Transverse colon (tissue), 4 donors: ENCODE data around the gene POU2F1. TPM values are rescaled to one million over a fixed set of nuclear protein-coding genes. Genes with fewer than 3 reads are reported as not detected.

Experiments
- DNase-seq: peaks from one replicate; pipeline ENCODE4 v3.0.0-alpha.2; 2019
- H3K27ac ChIP-seq, 4 donors: fragments of 200-600 bp; sonication (generic); 2 replicates each; pipeline ENCODE4 v1.5.1; 2016 to 2018; ENCODE audit warnings: inconsistent platforms in 4 of 4
- H3K27me3 ChIP-seq: fragments of 200-600 bp; sonication (generic); 2 replicates; pipeline ENCODE4 v1.5.1; 2017; ENCODE audit warnings: inconsistent platforms
- H3K36me3 ChIP-seq, 4 donors: fragments of 200-600 bp; sonication (generic); 2 replicates each; pipeline ENCODE4 v1.5.1; 2017 to 2019; ENCODE audit warnings: inconsistent platforms in 4 of 4
- H3K4me1 ChIP-seq, 4 donors: fragments of 200-600 bp; sonication (generic); 2 replicates each; pipeline ENCODE4 v1.5.1; 2017 to 2020; ENCODE audit warnings: inconsistent platforms in 4 of 4
- H3K4me3 ChIP-seq, 4 donors: fragments of 200-600 bp; sonication (generic); 1 replicate in 1 of 4; 2 replicates in 3 of 4; pipeline versions ENCODE4 v1.5.1 to v1.6.1; 2017 to 2019; ENCODE audit warnings: inconsistent platforms in 4 of 4
- H3K9me3 ChIP-seq, 2 donors: fragments of 200-600 bp; sonication (generic); 2 replicates each; pipeline ENCODE4 v1.5.1; 2017 to 2019; ENCODE audit warnings: inconsistent platforms in 2 of 2
- CTCF ChIP-seq, 5 experiments: fragments of 200-600 bp in 3 of 5; fragments of 450-650 bp in 2 of 5; sonication (generic) in 3 of 5; IDR thresholded peaks; 1 replicate in 2 of 5; 2 replicates in 3 of 5; pipeline ENCODE4 v1.5.1; 2016 to 2017; ENCODE audit warnings: antibody characterized with exemption in 5 of 5, inconsistent platforms in 3 of 5, mild to moderate bottlenecking in 2 of 5, moderate library complexity in 1 of 5
- EP300 ChIP-seq: sonication (generic); formaldehyde crosslinking; IDR thresholded peaks from one replicate; pipeline ENCODE4 v1.6.1; 2017; ENCODE audit warnings: antibody characterized with exemption, low read depth
- POLR2A ChIP-seq: fragments of 450-650 bp; IDR thresholded peaks from one replicate; pipeline ENCODE4 v1.6.1; 2016; ENCODE audit warnings: antibody characterized with exemption, mild to moderate bottlenecking, moderate library complexity
- POLR2AphosphoS5 ChIP-seq, 3 donors: sonication (generic); formaldehyde crosslinking; IDR thresholded peaks; one replicate each; pipeline ENCODE4 v1.6.1; 2016; ENCODE audit warnings: antibody characterized with exemption in 3 of 3
- WGBS, 2 donors: methylation state at CpG; one replicate each; pipeline ENCODE4 v1.1.5; 2018; ENCODE audit warnings: low coverage in 1 of 2; 5-methylcytosine and 5-hydroxymethylcytosine counted together
- in situ Hi-C, 4 donors: fragments of 200-750 bp; cut with MboI; loops; one replicate each; pipeline versions ENCODE4 v1.15.0 to v1.15.1; 2017; ENCODE audit warnings: low sequenced_read_pairs in 3 of 4, low pct_ligation_motif_present in 1 of 4, low pct_unique_long_range_greater_than_20kb in 1 of 4
- intact Hi-C: fragments of 100-400 bp; cut with DNase I; formaldehyde crosslinking; loops from one replicate; pipeline ENCODE4 v1.15.1; 2023; ENCODE audit warnings: low total_unique reads
- total RNA-seq, 4 donors: library from RNA; depleted of rRNA; stranded (reverse); fragments of >200 nt; gene quantifications; one replicate each; pipeline ENCODE4 v1.1.0, GENCODE V29; 2016

The POU2F1 gene
- total RNA-seq, 4 donors from 2014 or later, result 6.6 to 31.8 (median 19.0) TPM

- in situ Hi-C loops (no loop called here), intact Hi-C loops (no loop called here)
- peak; percentile 29 for TF ChIP-seq POLR2A
- no peak for TF ChIP-seq POLR2AphosphoS5 (IDR thresholded peaks at IDR 0.05)
- peaks cover 4 to 14% (median 9%) of the 10 kb centered on the region in 4 donors for H3K4me1 ChIP-seq
- no peaks in the 10 kb centered on the region for H3K27me3 ChIP-seq
- H3K36me3 ChIP-seq, result no peaks in the 10 kb centered on the region
- peak; percentile 77 for DNase-seq
- H3K27ac ChIP-seq, result peak overlapping the region; percentile 79 to 87 (median 82)
- WGBS, 2 donors, result 1% methylated on average over 85 of the region's 85 CpGs; no CpG with 5 or more reads in 1 of the 2 donors
- peak overlapping the region; percentile 63 to 92 (median 82) for H3K4me3 ChIP-seq
- H3K9me3 ChIP-seq, result no peaks in the 10 kb centered on the region
Observed at GRCh38 chr1:167454894-167455785, 234.5 kb downstream of the POU2F1 start.

GRCh38 chr1:167455786-167456446, 235.2 kb downstream of the POU2F1 start:
- Histone ChIP-seq H3K4me1 (peaks cover 4 to 14% (median 9%) of the 10 kb centered on the region in 4 donors), H3K4me3 (peak overlapping the region; percentile 63 to 92 (median 82)), H3K9me3 (no peaks in the 10 kb centered on the region), H3K27me3 (no peaks in the 10 kb centered on the region), H3K27ac (peak overlapping the region; percentile 79 to 87 (median 82)), H3K36me3 (no peaks in the 10 kb centered on the region)
- intact Hi-C loops, result no loop called here
- DNase-seq, result no peak
- TF ChIP-seq POLR2AphosphoS5 (IDR thresholded peaks at IDR 0.05) (no peak), EP300 (no peak), POLR2A (no peak), CTCF (IDR thresholded peaks at IDR 0.05) (no peak)
- WGBS, 2 donors, result 2% methylated on average over 22 of the region's 23 CpGs; no CpG with 5 or more reads in 1 of the 2 donors
- in situ Hi-C loops, result no loop called here

- Histone ChIP-seq H3K27ac (peak overlapping the region in 3 of 4 donors; percentile 79 to 87 (median 81)), H3K4me3 (no peak overlapping the region), H3K27me3 (no peaks in the 10 kb centered on the region), H3K36me3 (no peaks in the 10 kb centered on the region), H3K9me3 (no peaks in the 10 kb centered on the region), H3K4me1 (peaks cover 4 to 14% (median 9%) of the 10 kb centered on the region in 4 donors)
- TF ChIP-seq POLR2AphosphoS5 (IDR thresholded peaks at IDR 0.05) (no peak), POLR2A (no peak)
- intact Hi-C loops (no loop called here), in situ Hi-C loops (no loop called here)
- WGBS, 2 donors, result 81 to 100% methylated on average over 1 to 5 of the region's 5 CpGs
- DNase-seq, result no peak
Observed at GRCh38 chr1:167456524-167456923, 235.8 kb downstream of the POU2F1 start.

- in situ Hi-C loops, result no loop called here
Observed at GRCh38 chr1:167456926-167457325, 236.2 kb downstream of the POU2F1 start.

More at GRCh38 chr1:167456926-167457325, 236.2 kb downstream of the POU2F1 start:
- no peak for DNase-seq
- H3K9me3 ChIP-seq, result no peaks in the 10 kb centered on the region
- H3K27me3 ChIP-seq, result no peaks in the 10 kb centered on the region
- peaks cover 4 to 14% (median 9%) of the 10 kb centered on the region in 4 donors for H3K4me1 ChIP-seq
- H3K4me3 ChIP-seq, result no peak overlapping the region
- intact Hi-C loops, result no loop called here
- 78 to 100% methylated on average over 1 to 8 of the region's 8 CpGs for WGBS, 2 donors
- H3K27ac ChIP-seq, result no peak overlapping the region
- no peaks in the 10 kb centered on the region for H3K36me3 ChIP-seq
- no peak for TF ChIP-seq EP300
- no peak for TF ChIP-seq CTCF (IDR thresholded peaks at IDR 0.05)
- TF ChIP-seq POLR2AphosphoS5 (IDR thresholded peaks at IDR 0.05), result no peak
- TF ChIP-seq POLR2A, result no peak
